MM.1S (cell line): Measurements from ENCODE around the gene SH3BGRL3.

Source experiments
- DNase-seq: peaks from one replicate; pipeline ENCODE4 v3.0.0-alpha.2; 2015
- H2AFZ ChIP-seq: fragments of 300-600 bp; sonication (generic); 2 replicates; pipeline ENCODE4 v1.6.0; 2016; ENCODE audit warnings: antibody characterized with exemption, low read length
- H3F3A ChIP-seq: fragments of 300-600 bp; sonication (generic); 2 replicates; pipeline ENCODE4 v1.6.1; 2016; ENCODE audit warnings: mild to moderate bottlenecking, antibody characterized with exemption, low read length, moderate library complexity, mixed read lengths; ENCODE audit not compliant: insufficient read depth
- H3K27ac ChIP-seq: fragments of 300-600 bp; sonication (generic); 2 replicates; pipeline ENCODE4 v1.5.1; 2016; ENCODE audit warnings: mild to moderate bottlenecking, low read length
- H3K27me3 ChIP-seq: fragments of 300-600 bp; sonication (generic); replicated peaks from 2 replicates; pipeline ENCODE4 v1.6.0; 2016; ENCODE audit warnings: low read length; ENCODE audit not compliant: insufficient read depth
- H3K36me3 ChIP-seq: fragments of 300-600 bp; sonication (generic); replicated peaks from 2 replicates; pipeline ENCODE4 v1.6.1; 2016; ENCODE audit warnings: mild to moderate bottlenecking, low read length, mixed read lengths; ENCODE audit not compliant: insufficient read depth
- H3K4me1 ChIP-seq: fragments of 300-600 bp; sonication (generic); 2 replicates; pipeline ENCODE4 v1.6.1; 2016; ENCODE audit warnings: low read length, mixed read lengths
- H3K4me2 ChIP-seq: fragments of 300-600 bp; sonication (generic); 2 replicates; pipeline ENCODE4 v1.6.0; 2016; ENCODE audit warnings: low read depth, low read length
- H3K4me3 ChIP-seq: fragments of 300-600 bp; sonication (generic); 2 replicates; pipeline ENCODE4 v1.5.1; 2016; ENCODE audit warnings: low read length, mixed read lengths
- H3K79me2 ChIP-seq: fragments of 300-600 bp; sonication (generic); 2 replicates; pipeline ENCODE4 v1.6.1; 2016; ENCODE audit warnings: mixed run types, low read length, mixed read lengths
- H3K9ac ChIP-seq: fragments of 300-600 bp; sonication (generic); 2 replicates; pipeline ENCODE4 v1.6.1; 2016; ENCODE audit warnings: low read length, mixed read lengths
- H3K9me2 ChIP-seq: fragments of 300-600 bp; sonication (generic); replicated peaks from 2 replicates; pipeline ENCODE4 v1.6.1; 2016; ENCODE audit warnings: mild to moderate bottlenecking, low read length, mixed read lengths; ENCODE audit not compliant: insufficient read depth
- H3K9me3 ChIP-seq: fragments of 300-600 bp; sonication (generic); replicated peaks from 2 replicates; pipeline ENCODE4 v1.6.1; 2016; ENCODE audit warnings: mild to moderate bottlenecking, low read length, mixed read lengths; ENCODE audit not compliant: insufficient read depth
- H4K20me1 ChIP-seq: fragments of 300-600 bp; sonication (generic); 2 replicates; pipeline ENCODE4 v1.6.1; 2016; ENCODE audit warnings: mild to moderate bottlenecking, low read length, moderate library complexity, mixed read lengths; ENCODE audit not compliant: insufficient read depth
- CTCF ChIP-seq: fragments of 300-600 bp; sonication (generic); IDR thresholded peaks from 2 replicates; pipeline ENCODE4 v1.5.1; 2016; ENCODE audit warnings: antibody characterized with exemption, low read length, mixed read lengths
- EZH2 ChIP-seq: fragments of 300-600 bp; sonication (generic); optimal IDR thresholded peaks from 2 replicates; pipeline ENCODE3; 2017; ENCODE audit warnings: low read depth, mild to moderate bottlenecking, antibody characterized with exemption, low read length, mixed read lengths
- EZH2phosphoT487 ChIP-seq: fragments of 300-600 bp; sonication (generic); IDR thresholded peaks from 2 replicates; pipeline ENCODE4 v1.6.1; 2018; ENCODE audit warnings: antibody characterized with exemption, low read length

SH3BGRL3 gene

GRCh38 chr1:26265405-26265804 is 14.5 kb upstream of the SH3BGRL3 start:
- H3K9me3 ChIP-seq = no peaks in the 10 kb centered on the region
- H3K36me3 ChIP-seq = no peaks in the 10 kb centered on the region; the same call in 1 of the 2 replicates
- no peak overlapping the region for H3K4me3 ChIP-seq

GRCh38 chr1:26268290-26269197 is 11.3 kb upstream of the SH3BGRL3 start:
- H3F3A ChIP-seq = no peaks in the 10 kb centered on the region
- H3K27ac ChIP-seq = no peak overlapping the region
- H3K9ac ChIP-seq = no peak overlapping the region
- no peak overlapping the region for H2AFZ ChIP-seq
- H3K79me2 ChIP-seq = no peaks in the 10 kb centered on the region
- H3K36me3 ChIP-seq = no peaks in the 10 kb centered on the region; the same call in none of the 2 replicates
- no peaks in the 10 kb centered on the region for H3K4me1 ChIP-seq
- TF ChIP-seq CTCF (no peak), EZH2 (no peak), EZH2phosphoT487 (no peak)
- no peaks in the 10 kb centered on the region for H4K20me1 ChIP-seq
- no peaks in the 10 kb centered on the region for H3K9me2 ChIP-seq
- DNase-seq = no peak
- H3K27me3 ChIP-seq = no peaks in the 10 kb centered on the region
- H3K4me3 ChIP-seq = no peak overlapping the region
- H3K9me3 ChIP-seq = no peaks in the 10 kb centered on the region
- H3K4me2 ChIP-seq = no peak overlapping the region

More at GRCh38 chr1:26265405-26265804, 14.5 kb upstream of the SH3BGRL3 start:
- no peak overlapping the region for H3K4me2 ChIP-seq
- no peaks in the 10 kb centered on the region for H3K4me1 ChIP-seq
- H3K27me3 ChIP-seq = no peaks in the 10 kb centered on the region
- H3K79me2 ChIP-seq = no peaks in the 10 kb centered on the region
- H3K9me2 ChIP-seq = no peaks in the 10 kb centered on the region
- H3K27ac ChIP-seq = no peak overlapping the region
- TF ChIP-seq EZH2phosphoT487 (no peak), EZH2 (no peak), CTCF (no peak)
- DNase-seq = no peak
- H2AFZ ChIP-seq = no peak overlapping the region
- H3F3A ChIP-seq = no peaks in the 10 kb centered on the region
- no peak overlapping the region for H3K9ac ChIP-seq
- no peaks in the 10 kb centered on the region for H4K20me1 ChIP-seq

GRCh38 chr1:26269198-26269550 is 10.7 kb upstream of the SH3BGRL3 start:
- Histone ChIP-seq H3K9me2 (no peaks in the 10 kb centered on the region), H3K36me3 (no peaks in the 10 kb centered on the region; the same call in none of the 2 replicates), H2AFZ (no peak overlapping the region), H3K27ac (no peak overlapping the region), H3K4me1 (no peaks in the 10 kb centered on the region), H3K4me3 (no peak overlapping the region), H4K20me1 (no peaks in the 10 kb centered on the region), H3K27me3 (no peaks in the 10 kb centered on the region), H3F3A (no peaks in the 10 kb centered on the region), H3K9ac (no peak overlapping the region), H3K4me2 (no peak overlapping the region), H3K9me3 (no peaks in the 10 kb centered on the region), H3K79me2 (no peaks in the 10 kb centered on the region)
- TF ChIP-seq EZH2phosphoT487 (no peak), CTCF (no peak), EZH2 (no peak)
- no peak for DNase-seq
